Thyroid gland (tissue), 4 donors: ENCODE measurements around the gene OOSP3.

ENCODE experiments used
- POLR2A ChIP-seq, 2 donors: fragments of 450-650 bp; IDR thresholded peaks; one replicate each; pipeline ENCODE4 v1.6.1; 2017; ENCODE audit warnings: antibody characterized with exemption in 2 of 2, mild to moderate bottlenecking in 2 of 2, moderate library complexity in 1 of 2
- TF ChIP-seq, protein P1 (sequence below), 6 experiments: fragments of 200-600 bp in 3 of 6; fragments of 450-650 bp in 3 of 6; sonication (generic) in 3 of 6; IDR thresholded peaks; one replicate each; pipeline ENCODE4 v1.5.1; 2016 to 2019; ENCODE audit warnings: antibody characterized with exemption in 6 of 6, mild to moderate bottlenecking in 2 of 6, inconsistent platforms in 1 of 6, moderate library complexity in 1 of 6

DNA sequence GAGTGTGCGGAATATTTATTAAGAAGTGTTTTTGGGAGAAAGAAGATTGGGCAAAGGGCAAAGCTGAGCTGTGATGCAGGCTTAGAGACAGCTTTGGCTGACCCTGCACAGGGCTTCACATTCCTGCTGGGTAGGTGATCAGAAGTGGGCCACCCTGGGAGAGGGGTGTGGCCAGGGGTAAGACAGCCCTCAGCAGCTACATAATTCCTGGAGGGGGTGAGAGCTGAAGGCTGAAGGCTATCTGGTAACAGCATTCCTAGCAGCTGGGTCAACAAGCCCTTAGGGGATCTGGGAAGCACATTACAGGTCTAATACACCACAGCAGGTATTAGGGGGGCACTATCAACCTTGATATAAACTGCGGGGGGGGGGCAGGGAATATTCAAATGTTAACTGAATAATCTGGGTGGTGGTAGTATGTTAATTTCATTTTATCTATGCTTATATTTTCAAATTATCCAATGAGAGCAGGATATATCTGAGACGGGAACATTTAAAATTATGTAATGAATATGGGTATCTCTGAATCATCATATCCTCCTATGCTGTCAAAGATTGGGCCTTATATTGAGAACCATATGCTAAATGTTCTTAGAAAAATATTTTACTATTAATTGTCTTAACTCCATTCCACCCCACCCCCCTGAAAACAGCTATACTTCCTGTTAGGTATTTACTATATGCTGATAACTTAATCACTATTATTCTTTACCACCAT lies 65.6 kb downstream of the OOSP3 start:
- TF ChIP-seq, protein P1, sequence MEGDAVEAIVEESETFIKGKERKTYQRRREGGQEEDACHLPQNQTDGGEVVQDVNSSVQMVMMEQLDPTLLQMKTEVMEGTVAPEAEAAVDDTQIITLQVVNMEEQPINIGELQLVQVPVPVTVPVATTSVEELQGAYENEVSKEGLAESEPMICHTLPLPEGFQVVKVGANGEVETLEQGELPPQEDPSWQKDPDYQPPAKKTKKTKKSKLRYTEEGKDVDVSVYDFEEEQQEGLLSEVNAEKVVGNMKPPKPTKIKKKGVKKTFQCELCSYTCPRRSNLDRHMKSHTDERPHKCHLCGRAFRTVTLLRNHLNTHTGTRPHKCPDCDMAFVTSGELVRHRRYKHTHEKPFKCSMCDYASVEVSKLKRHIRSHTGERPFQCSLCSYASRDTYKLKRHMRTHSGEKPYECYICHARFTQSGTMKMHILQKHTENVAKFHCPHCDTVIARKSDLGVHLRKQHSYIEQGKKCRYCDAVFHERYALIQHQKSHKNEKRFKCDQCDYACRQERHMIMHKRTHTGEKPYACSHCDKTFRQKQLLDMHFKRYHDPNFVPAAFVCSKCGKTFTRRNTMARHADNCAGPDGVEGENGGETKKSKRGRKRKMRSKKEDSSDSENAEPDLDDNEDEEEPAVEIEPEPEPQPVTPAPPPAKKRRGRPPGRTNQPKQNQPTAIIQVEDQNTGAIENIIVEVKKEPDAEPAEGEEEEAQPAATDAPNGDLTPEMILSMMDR (IDR thresholded peaks at IDR 0.05) = no peak
- TF ChIP-seq POLR2A (IDR thresholded peaks at IDR 0.05) = no peak
